Medulla oblongata (tissue), 1 donor: ENCODE data around the gene NKX6-1.

ENCODE experiments used
- DNase-seq: peaks from one replicate; pipeline ENCODE4 v3.0.0-alpha.2; 2015; ENCODE audit errors: extremely low spot score

Gene NKX6-1

DNA sequence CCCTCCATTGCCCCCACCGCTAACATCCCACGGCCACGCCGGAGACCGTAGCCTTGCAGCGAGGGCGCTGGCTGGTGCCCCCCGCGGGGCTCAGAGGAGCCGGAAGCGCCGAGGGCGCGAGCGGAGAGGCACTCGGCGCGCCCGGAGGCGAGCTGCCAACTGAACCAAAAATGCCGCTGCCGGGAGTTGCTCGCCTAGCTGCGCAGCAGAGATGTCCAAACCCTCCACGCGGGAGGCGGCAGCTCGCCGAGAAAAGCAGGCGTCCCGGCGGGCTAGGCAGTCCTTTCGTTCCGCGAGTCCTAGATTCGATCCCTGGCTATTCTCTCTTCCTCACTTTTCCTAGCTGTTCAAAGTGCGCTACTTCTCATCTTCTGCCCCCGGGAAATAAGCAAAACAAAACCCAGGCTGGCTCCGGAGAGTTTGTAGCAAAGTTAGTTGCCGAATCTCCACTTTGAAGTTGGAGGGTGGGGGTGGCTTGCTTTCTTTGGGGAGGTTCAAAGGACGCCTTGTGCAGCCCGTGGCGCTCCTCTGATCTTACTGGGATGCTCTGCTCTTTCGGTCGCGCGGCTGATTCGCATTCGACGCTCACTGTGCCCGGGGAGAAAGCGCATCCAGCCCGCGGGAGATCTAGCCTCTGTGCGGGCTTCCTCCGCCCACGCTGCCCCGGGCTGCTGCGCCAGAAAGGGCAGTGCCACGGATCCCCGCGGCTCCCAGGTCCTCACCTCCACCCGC lies 723 bp downstream of the NKX6-1 start:
- DNase-seq: no peak

DNA sequence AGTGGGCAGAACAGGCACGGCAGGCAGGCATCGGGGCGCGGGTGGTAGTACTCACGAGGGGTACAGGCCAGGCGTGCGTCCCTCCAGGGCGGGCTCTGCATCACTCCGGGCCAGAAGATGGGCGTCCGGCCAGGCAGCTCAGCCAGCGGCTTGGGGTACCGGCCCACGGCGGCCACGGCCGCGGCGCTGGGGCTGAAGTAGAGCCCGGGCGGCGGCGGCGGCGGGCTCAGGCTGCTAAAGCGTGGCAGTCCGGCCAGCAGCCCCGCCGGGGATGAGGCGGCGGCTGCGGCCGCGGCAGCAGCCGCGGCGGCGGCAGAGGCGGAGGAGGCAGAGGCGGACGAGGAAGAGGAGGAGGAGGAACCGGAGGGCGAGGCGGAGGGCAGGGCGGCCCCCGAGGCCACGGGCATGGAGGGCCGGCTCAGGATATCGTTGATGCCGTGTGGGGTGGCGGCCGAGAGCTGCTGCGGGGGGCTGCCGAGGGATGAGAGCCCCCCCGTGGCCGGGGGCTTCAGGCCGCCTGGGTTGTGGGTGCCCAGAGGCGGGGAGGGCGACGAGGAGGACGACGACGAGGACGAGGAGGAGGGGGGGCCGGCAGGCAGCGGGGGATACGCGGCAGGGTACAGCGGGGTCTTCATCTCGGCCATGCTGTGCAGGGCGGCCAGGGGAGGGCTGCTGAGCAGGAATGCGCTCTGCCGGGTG lies 1.4 kb downstream of the NKX6-1 start:
- DNase-seq: no peak

- DNase-seq: no peak
These were observed 2.2 kb downstream of the NKX6-1 start for GRCh38 chr4:84496706-84497503.

- DNase-seq: no peak
These were observed 2.8 kb downstream of the NKX6-1 start for GRCh38 chr4:84496331-84496705.

DNA sequence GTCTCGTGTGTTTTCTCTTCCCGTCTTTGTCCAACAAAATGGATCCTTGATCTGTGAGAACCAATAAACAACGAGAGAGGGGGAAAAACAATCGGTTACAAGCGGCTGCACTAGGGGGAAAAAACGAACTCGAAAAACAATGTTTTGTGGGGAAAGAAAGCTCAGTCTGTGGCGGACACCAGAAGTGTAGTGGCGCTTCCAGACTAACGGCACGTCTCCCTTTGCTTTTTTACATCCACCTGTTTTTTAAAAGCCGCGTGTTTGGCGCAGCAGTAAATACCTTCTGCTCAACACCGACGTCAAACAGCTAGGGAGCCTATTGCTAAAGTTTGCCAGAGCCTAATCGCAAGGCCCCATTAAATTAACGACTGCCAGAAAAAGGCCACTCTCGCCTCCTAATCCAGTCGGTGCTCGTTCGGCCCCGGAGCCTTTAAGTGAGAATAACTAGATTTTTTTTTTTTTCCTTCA lies 3.3 kb downstream of the NKX6-1 start:
- DNase-seq: no peak

GRCh38 chr4:84495118-84495793 lies 3.8 kb downstream of the NKX6-1 start:
- no peak for DNase-seq

DNA sequence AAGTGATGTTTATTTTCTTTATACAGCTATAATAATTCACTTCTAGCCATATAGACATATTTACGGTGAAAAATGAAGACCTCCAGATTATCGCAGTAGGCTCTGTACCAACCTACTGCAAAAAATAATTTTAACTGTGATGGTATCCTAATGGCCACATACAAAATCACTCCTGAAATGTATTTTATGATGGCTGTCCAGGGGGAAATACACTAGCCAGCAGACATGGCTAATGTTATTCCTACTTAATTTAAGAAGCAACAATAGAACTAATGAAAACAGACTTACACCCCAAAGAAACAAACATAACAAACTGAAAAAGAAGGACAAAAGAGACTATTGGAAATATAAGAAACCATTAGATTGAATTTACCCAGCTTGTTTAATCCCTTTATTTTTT lies 4.6 kb downstream of the NKX6-1 start:
- no peak for DNase-seq

- DNase-seq: no peak
These were observed 5.0 kb downstream of the NKX6-1 start for GRCh38 chr4:84494076-84494475.

GRCh38 chr4:84493092-84493850 lies 5.8 kb downstream of the NKX6-1 start:
- peak; percentile 26 for DNase-seq

GRCh38 chr4:84492737-84493091 lies 6.4 kb downstream of the NKX6-1 start:
- DNase-seq: no peak

- DNase-seq: no peak
These were observed 6.8 kb downstream of the NKX6-1 start for GRCh38 chr4:84492290-84492689.

- DNase-seq: no peak
These were observed 7.6 kb downstream of the NKX6-1 start for GRCh38 chr4:84491481-84491880.

- DNase-seq: no peak
These were observed 8.4 kb downstream of the NKX6-1 start for GRCh38 chr4:84490663-84491062.

GRCh38 chr4:84484236-84484635 lies 14.9 kb downstream of the NKX6-1 start:
- DNase-seq: no peak

- DNase-seq: no peak
These were observed 15.4 kb downstream of the NKX6-1 start for GRCh38 chr4:84483688-84484087.

GRCh38 chr4:84482564-84483563 lies 16.2 kb downstream of the NKX6-1 start:
- no peak for DNase-seq

DNA sequence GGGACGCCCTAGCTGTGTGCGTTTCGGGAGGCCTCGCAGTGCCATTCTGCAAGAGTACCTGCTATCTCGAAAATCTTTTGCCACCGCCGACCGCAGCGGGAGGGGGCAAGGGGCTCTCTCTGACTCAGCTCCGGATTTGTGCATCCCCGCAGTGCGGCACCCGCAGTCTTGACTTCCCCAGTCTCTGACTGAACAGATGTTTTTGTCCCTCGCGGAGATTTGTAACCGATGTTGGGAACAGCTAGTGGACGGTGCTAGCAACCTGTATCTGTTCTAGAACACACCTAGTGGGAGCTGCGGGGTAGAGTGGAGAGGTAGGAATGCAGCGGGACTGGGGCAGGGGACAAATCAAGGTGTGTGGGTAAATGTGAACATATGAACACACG lies 17.2 kb downstream of the NKX6-1 start:
- no peak for DNase-seq

GRCh38 chr4:84481077-84481859 lies 17.8 kb downstream of the NKX6-1 start:
- no peak for DNase-seq

GRCh38 chr4:84480082-84480481 lies 19.0 kb downstream of the NKX6-1 start:
- DNase-seq: no peak
